Esophagus muscularis mucosa (tissue), 4 donors: ENCODE results near the gene TRIM38. TPM values are rescaled to one million over a fixed set of nuclear protein-coding genes. Genes with fewer than 3 reads are reported as not detected.
"Not testable (repeated sequence)": the region's sequence is repeated elsewhere in the genome, so short reads cannot be mapped to it uniquely, and the experiment has no call there.

ENCODE experiments used
- DNase-seq: peaks from one replicate; pipeline ENCODE4 v3.0.0-alpha.2; 2017; ENCODE audit errors: extremely low spot score
- H3K27ac ChIP-seq, 4 donors: fragments of 200-600 bp; sonication (generic); replicated peaks in 1 of 4; 1 replicate in 3 of 4; 2 replicates in 1 of 4; pipeline ENCODE4 v1.5.1; 2016 to 2019; ENCODE audit warnings: mild to moderate bottlenecking in 1 of 4
- H3K27me3 ChIP-seq, 4 donors: fragments of 200-600 bp; sonication (generic); one replicate each; pipeline versions ENCODE4 v1.5.1 to v1.6.0; 2016 to 2019
- H3K36me3 ChIP-seq, 4 donors: fragments of 200-600 bp; sonication (generic); one replicate each; pipeline ENCODE4 v1.5.1; 2016 to 2019
- H3K4me1 ChIP-seq, 4 donors: fragments of 200-600 bp; sonication (generic); one replicate each; pipeline ENCODE4 v1.5.1; 2016 to 2019
- H3K4me3 ChIP-seq, 4 donors: fragments of 200-600 bp; sonication (generic); 1 replicate in 2 of 4; 2 replicates in 2 of 4; pipeline ENCODE4 v1.5.1; 2016 to 2019; ENCODE audit warnings: mild to moderate bottlenecking in 4 of 4, moderate library complexity in 1 of 4
- H3K9me3 ChIP-seq, 4 donors: fragments of 200-600 bp; sonication (generic); 1 replicate in 3 of 4; 2 replicates in 1 of 4; pipeline ENCODE4 v1.5.1; 2016 to 2019
- CTCF ChIP-seq, 3 experiments: fragments of 200-600 bp in 2 of 3; fragments of 450-650 bp in 1 of 3; sonication (generic) in 2 of 3; IDR thresholded peaks; one replicate each; pipeline ENCODE4 v1.5.1; 2017 to 2019; ENCODE audit warnings: antibody characterized with exemption in 3 of 3, mild to moderate bottlenecking in 2 of 3, moderate library complexity in 1 of 3
- EP300 ChIP-seq: sonication (generic); formaldehyde crosslinking; IDR thresholded peaks from one replicate; pipeline ENCODE4 v1.6.1; 2017; ENCODE audit warnings: antibody characterized with exemption
- POLR2A ChIP-seq: fragments of 450-650 bp; IDR thresholded peaks from one replicate; pipeline ENCODE4 v1.6.1; 2017; ENCODE audit warnings: antibody characterized with exemption, moderate library complexity, mild to moderate bottlenecking, low read depth
- POLR2AphosphoS5 ChIP-seq, 2 donors: sonication (generic); formaldehyde crosslinking; IDR thresholded peaks; one replicate each; pipeline ENCODE4 v1.6.1; 2017; ENCODE audit warnings: antibody characterized with exemption in 2 of 2
- WGBS: methylation state at CpG from one replicate; pipeline ENCODE4 v1.1.5; 2018; 5-methylcytosine and 5-hydroxymethylcytosine counted together
- intact Hi-C: fragments of 100-400 bp; cut with DNase I; formaldehyde crosslinking; loops from one replicate; pipeline ENCODE4 v1.15.1; 2023
- total RNA-seq, 4 donors: library from RNA; depleted of rRNA; stranded (reverse); fragments of >200 nt; gene quantifications; one replicate each; pipeline versions ENCODE4 v1.1.0 to v1.2.1, GENCODE V29; 2016

The TRIM38 gene
- total RNA-seq, 4 donors from 2014 or later = 5.3 to 6.4 (median 5.9) TPM

GRCh38 chr6:25995507-25995906, 32.9 kb downstream of the TRIM38 start:
- peaks cover 11 to 26% (median 20%) of the 10 kb centered on the region in 4 donors for H3K4me1 ChIP-seq
- H3K27me3 ChIP-seq = no peaks in the 10 kb centered on the region
- H3K27ac ChIP-seq = no peak overlapping the region
- H3K4me3 ChIP-seq = no peak overlapping the region
- intact Hi-C loops = loop anchor here (5.0 kb wide), 1 partner anchor 33 kb away; the partner anchor contains the start of gene TRIM38
- TF ChIP-seq CTCF (IDR thresholded peaks at IDR 0.05) = no peak
- no peak for TF ChIP-seq POLR2A
- TF ChIP-seq POLR2AphosphoS5 (IDR thresholded peaks at IDR 0.05) = no peak
- no peak for TF ChIP-seq EP300
- WGBS = 100% methylated on average over 1 of the region's 1 CpG
- H3K36me3 ChIP-seq = peaks cover 6 to 30% (median 16%) of the 10 kb centered on the region in 4 donors
- no peaks in the 10 kb centered on the region for H3K9me3 ChIP-seq
- DNase-seq = no peak

GRCh38 chr6:25997921-25998320, 35.3 kb downstream of the TRIM38 start:
- WGBS = 94% methylated on average over 3 of the region's 3 CpGs

GRCh38 chr6:25998379-25998778, 35.8 kb downstream of the TRIM38 start:
- Histone ChIP-seq H3K4me3 (no peak overlapping the region), H3K27ac (no peak overlapping the region), H3K27me3 (no peaks in the 10 kb centered on the region), H3K9me3 (no peaks in the 10 kb centered on the region), H3K36me3 (peaks cover 6 to 42% (median 25%) of the 10 kb centered on the region in 4 donors), H3K4me1 (peaks cover 5 to 16% (median 11%) of the 10 kb centered on the region in 4 donors)
- TF ChIP-seq CTCF (IDR thresholded peaks at IDR 0.05) = no peak
- no peak for TF ChIP-seq EP300
- TF ChIP-seq POLR2A = no peak
- no peak for TF ChIP-seq POLR2AphosphoS5 (IDR thresholded peaks at IDR 0.05)
- no peak for DNase-seq
- intact Hi-C loops = loop anchor here (5.0 kb wide), 1 partner anchor 36 kb away; the partner anchor contains the start of gene TRIM38

More at GRCh38 chr6:25997921-25998320, 35.3 kb downstream of the TRIM38 start:
- Histone ChIP-seq H3K27me3 (no peaks in the 10 kb centered on the region), H3K27ac (no peak overlapping the region), H3K4me1 (peaks cover 5 to 18% (median 14%) of the 10 kb centered on the region in 4 donors), H3K4me3 (no peak overlapping the region), H3K9me3 (no peaks in the 10 kb centered on the region), H3K36me3 (peaks cover 6 to 42% (median 25%) of the 10 kb centered on the region in 4 donors)
- no peak for DNase-seq
- intact Hi-C loops = loop anchor here (5.0 kb wide), 1 partner anchor 36 kb away; the partner anchor contains the start of gene TRIM38
- TF ChIP-seq POLR2A = no peak

- peaks cover 6 to 47% (median 27%) of the 10 kb centered on the region in 4 donors for H3K36me3 ChIP-seq
- 55% methylated on average over 2 of the region's 2 CpGs for WGBS
- not testable (repeated sequence) for H3K27me3 ChIP-seq, H3K9me3 ChIP-seq, H3K4me1 ChIP-seq, H3K27ac ChIP-seq, DNase-seq, H3K4me3 ChIP-seq
- intact Hi-C loops = loop anchor here (5.0 kb wide), 1 partner anchor 37 kb away; the partner anchor contains the start of gene TRIM38
These were observed 36.6 kb downstream of the TRIM38 start for GRCh38 chr6:25999225-25999624.

GRCh38 chr6:26000366-26001144, 38.0 kb downstream of the TRIM38 start:
- H3K4me1 ChIP-seq = no peaks in the 10 kb centered on the region
- H3K27me3 ChIP-seq = no peaks in the 10 kb centered on the region
- TF ChIP-seq EP300 = no peak
- TF ChIP-seq POLR2AphosphoS5 (IDR thresholded peaks at IDR 0.05) = no peak
- TF ChIP-seq POLR2A = no peak
- no peak for TF ChIP-seq CTCF (IDR thresholded peaks at IDR 0.05)
- intact Hi-C loops = loop anchor here (5.0 kb wide), 2 partner anchors 213 to 278 kb away; no protein-coding TSS in a partner anchor
- 94% methylated on average over 9 of the region's 9 CpGs for WGBS
- DNase-seq = no peak
- H3K27ac ChIP-seq = no peak overlapping the region
- H3K9me3 ChIP-seq = no peaks in the 10 kb centered on the region
- H3K4me3 ChIP-seq = no peak overlapping the region
- H3K36me3 ChIP-seq = peaks cover 6 to 47% (median 27%) of the 10 kb centered on the region in 4 donors
